Endodermal cell (in vitro differentiated cells): Measurements from ENCODE around the gene GFRA3. TPM values are rescaled to one million over a fixed set of nuclear protein-coding genes. Genes with fewer than 3 reads are reported as not detected.

Source experiments
- DNase-seq: peaks from one replicate; pipeline ENCODE4 v3.0.0-alpha.2; 2017
- H3K27ac ChIP-seq: 2 replicates; pipeline ENCODE4 v1.5.1; 2013; ENCODE audit warnings: mild to moderate bottlenecking, low read depth, low read length, moderate library complexity
- H3K27me3 ChIP-seq: 2 replicates; pipeline ENCODE4 v1.6.1; 2013; ENCODE audit warnings: mild to moderate bottlenecking, low read length, moderate library complexity; ENCODE audit not compliant: insufficient read depth, control insufficient read depth, poor library complexity, severe bottlenecking
- H3K36me3 ChIP-seq: 2 replicates; pipeline ENCODE4 v1.7.0; 2013; ENCODE audit warnings: mild to moderate bottlenecking, low read length, moderate library complexity; ENCODE audit not compliant: control insufficient read depth, insufficient read depth
- H3K4me1 ChIP-seq: one replicate; pipeline ENCODE4 v1.7.0; 2013; ENCODE audit warnings: low read length; ENCODE audit not compliant: control insufficient read depth, insufficient read depth
- H3K4me3 ChIP-seq: 2 replicates; pipeline ENCODE4 v1.5.1; 2013; ENCODE audit warnings: mild to moderate bottlenecking, low read length, moderate library complexity
- H3K9ac ChIP-seq: 2 replicates; pipeline ENCODE4 v1.6.1; 2013; ENCODE audit warnings: mild to moderate bottlenecking, low read length, moderate library complexity; ENCODE audit not compliant: poor library complexity, severe bottlenecking; ENCODE audit errors: extremely low read depth
- H3K9me3 ChIP-seq: 2 replicates; pipeline ENCODE4 v1.6.1; 2013; ENCODE audit warnings: mild to moderate bottlenecking, low read length, moderate library complexity; ENCODE audit not compliant: control insufficient read depth
- H3K27ac Mint-ChIP-seq: 2 replicates; pipeline ENCODE4 v1.8.0; 2020; ENCODE audit warnings: mixed read lengths
- H3K27me3 Mint-ChIP-seq: 2 replicates; pipeline ENCODE4 v1.8.0; 2021; ENCODE audit warnings: mild to moderate bottlenecking, mixed read lengths; ENCODE audit not compliant: insufficient read depth
- H3K36me3 Mint-ChIP-seq: 2 replicates; pipeline ENCODE4 v1.8.0; 2020; ENCODE audit warnings: low read depth, mixed read lengths
- H3K4me1 Mint-ChIP-seq: 2 replicates; pipeline ENCODE4 v1.8.0; 2020; ENCODE audit warnings: mixed read lengths
- H3K4me3 Mint-ChIP-seq: 2 replicates; pipeline ENCODE4 v1.8.0; 2020; ENCODE audit warnings: mild to moderate bottlenecking, moderate library complexity, mixed read lengths
- H3K9me3 Mint-ChIP-seq: 2 replicates; pipeline ENCODE4 v1.8.0; 2020; ENCODE audit warnings: mild to moderate bottlenecking, mixed read lengths
- WGBS, 2 experiments: methylation state at CpG; one replicate each; pipeline versions ENCODE4 v1.1.5 to v1.1.7; 2013; ENCODE audit warnings: missing lambda C conversion rate in 2 of 2, mixed read lengths in 1 of 2; ENCODE audit not compliant: insufficient coverage in 1 of 2, insufficient read length in 1 of 2; 5-methylcytosine and 5-hydroxymethylcytosine counted together
- total RNA-seq, 2 donors: library from RNA; stranded (reverse); fragmentation: NEBNext Ultra II Directional in 1 of 2; extraction: Animal tissue kit (Norgen Biotek cat#: 25700) in 1 of 2; gene quantifications; 2 replicates in 1 of 2; 3 replicates in 1 of 2; pipeline ENCODE4 v1.2.1, GENCODE V29; 2021
- TF ChIP-seq, protein P1 (sequence below): fragments of 200-600 bp; sonication (generic); conservative IDR thresholded peaks from 2 replicates; pipeline ENCODE4 v1.5.0; 2021; ENCODE audit warnings: antibody characterized with exemption, mild to moderate bottlenecking

The GFRA3 gene
- total RNA-seq, 2 donors from 2014 or later = 0.13 TPM; not detected in 1

DNA sequence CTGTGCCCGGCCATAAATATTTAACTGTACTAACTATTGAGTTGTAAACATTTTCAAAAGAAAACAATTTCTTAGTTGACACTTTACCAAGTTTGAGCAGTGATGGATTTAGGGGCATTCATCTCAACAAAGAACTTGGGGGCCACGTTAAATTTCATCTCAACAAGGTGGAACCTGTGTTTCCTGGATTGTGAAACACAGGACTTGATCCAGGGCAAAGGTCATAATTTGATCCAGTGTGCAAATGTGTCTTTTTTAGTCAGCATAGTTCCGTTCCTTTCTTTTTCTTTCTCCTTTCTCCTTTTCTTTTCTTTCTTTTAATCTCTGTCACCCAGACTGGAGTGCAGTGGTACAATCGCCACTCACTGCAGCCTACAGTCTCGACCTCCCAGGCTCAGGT lies 3.1 kb downstream of the GFRA3 start:
- Mint-ChIP-seq H3K27me3 (peaks cover 56% of the 10 kb centered on the region), H3K4me3 (no peak overlapping the region), H3K27ac (no peak overlapping the region), H3K36me3 (no peaks in the 10 kb centered on the region), H3K9me3 (peaks cover 2% of the 10 kb centered on the region), H3K4me1 (peaks cover 15% of the 10 kb centered on the region)
- TF ChIP-seq, protein P1, sequence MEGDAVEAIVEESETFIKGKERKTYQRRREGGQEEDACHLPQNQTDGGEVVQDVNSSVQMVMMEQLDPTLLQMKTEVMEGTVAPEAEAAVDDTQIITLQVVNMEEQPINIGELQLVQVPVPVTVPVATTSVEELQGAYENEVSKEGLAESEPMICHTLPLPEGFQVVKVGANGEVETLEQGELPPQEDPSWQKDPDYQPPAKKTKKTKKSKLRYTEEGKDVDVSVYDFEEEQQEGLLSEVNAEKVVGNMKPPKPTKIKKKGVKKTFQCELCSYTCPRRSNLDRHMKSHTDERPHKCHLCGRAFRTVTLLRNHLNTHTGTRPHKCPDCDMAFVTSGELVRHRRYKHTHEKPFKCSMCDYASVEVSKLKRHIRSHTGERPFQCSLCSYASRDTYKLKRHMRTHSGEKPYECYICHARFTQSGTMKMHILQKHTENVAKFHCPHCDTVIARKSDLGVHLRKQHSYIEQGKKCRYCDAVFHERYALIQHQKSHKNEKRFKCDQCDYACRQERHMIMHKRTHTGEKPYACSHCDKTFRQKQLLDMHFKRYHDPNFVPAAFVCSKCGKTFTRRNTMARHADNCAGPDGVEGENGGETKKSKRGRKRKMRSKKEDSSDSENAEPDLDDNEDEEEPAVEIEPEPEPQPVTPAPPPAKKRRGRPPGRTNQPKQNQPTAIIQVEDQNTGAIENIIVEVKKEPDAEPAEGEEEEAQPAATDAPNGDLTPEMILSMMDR = no peak
- WGBS, 2 experiments = 88 to 92% methylated on average over 3 to 5 of the region's 5 CpGs
- H3K9ac ChIP-seq = no peak overlapping the region
- H3K27me3 ChIP-seq = peaks cover 42% of the 10 kb centered on the region
- no peak overlapping the region for H3K4me3 ChIP-seq
- DNase-seq = no peak
- H3K36me3 ChIP-seq = no peaks in the 10 kb centered on the region
- H3K9me3 ChIP-seq = no peaks in the 10 kb centered on the region
- no peak overlapping the region for H3K27ac ChIP-seq
- H3K4me1 ChIP-seq = no peaks in the 10 kb centered on the region

DNA sequence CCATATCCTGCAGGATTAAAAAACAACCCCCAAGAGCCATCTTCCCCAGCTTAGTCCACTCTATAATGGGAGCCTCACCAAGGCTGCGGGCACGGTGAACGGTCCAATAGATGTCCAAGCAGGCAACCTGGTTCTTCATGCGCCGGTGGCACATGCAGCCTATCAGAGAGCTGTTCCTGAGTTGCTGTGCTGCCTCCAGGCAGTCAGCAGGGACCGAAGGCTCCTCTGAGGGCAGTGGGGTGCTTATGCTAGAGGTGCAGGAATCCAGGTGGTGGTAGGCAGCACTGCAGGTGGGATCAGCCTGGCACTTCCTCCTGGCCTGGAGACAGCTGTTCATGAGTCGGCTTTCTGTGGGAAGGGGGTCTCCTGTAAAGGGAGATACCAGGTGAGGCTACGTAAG lies 10.2 kb downstream of the GFRA3 start:
- H3K9me3 ChIP-seq = no peaks in the 10 kb centered on the region
- no peak overlapping the region for H3K27ac Mint-ChIP-seq

DNA sequence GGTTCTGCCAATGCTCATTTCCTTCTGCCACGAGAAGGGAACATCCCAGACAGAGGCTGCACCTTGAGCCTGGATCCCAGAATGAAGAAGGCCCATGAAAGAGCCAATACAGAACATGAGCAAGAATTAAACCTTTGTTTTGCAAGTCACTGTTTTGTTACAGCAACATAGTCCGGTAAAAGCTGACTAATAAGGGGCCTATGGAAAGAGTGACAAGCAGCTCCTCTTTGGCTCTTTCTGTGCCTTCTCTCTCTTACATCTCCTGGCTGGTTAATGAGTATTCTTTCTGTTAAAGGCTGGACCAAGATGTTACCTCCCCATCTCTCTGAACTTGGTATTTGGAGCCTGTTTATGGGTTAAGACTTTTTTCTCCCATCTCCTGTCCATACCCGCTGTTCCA lies 10.8 kb downstream of the GFRA3 start:
- no peaks in the 10 kb centered on the region for H3K36me3 ChIP-seq
- Mint-ChIP-seq H3K27me3 (peaks cover 27% of the 10 kb centered on the region), H3K9me3 (no peaks in the 10 kb centered on the region), H3K36me3 (no peaks in the 10 kb centered on the region), H3K4me3 (no peak overlapping the region), H3K4me1 (no peaks in the 10 kb centered on the region), H3K27ac (no peak overlapping the region)
- H3K9me3 ChIP-seq = no peaks in the 10 kb centered on the region
- peaks cover 12% of the 10 kb centered on the region for H3K27me3 ChIP-seq
- 94 to 97% methylated on average over 3 of the region's 3 CpGs for WGBS, 2 experiments
- H3K27ac ChIP-seq = no peak overlapping the region
- no peak overlapping the region for H3K4me3 ChIP-seq
- no peak overlapping the region for H3K9ac ChIP-seq
- no peaks in the 10 kb centered on the region for H3K4me1 ChIP-seq
- DNase-seq = no peak
- TF ChIP-seq, protein P1 = no peak

More for the DNA sequence above, 10.2 kb downstream of the GFRA3 start:
- no peaks in the 10 kb centered on the region for H3K36me3 ChIP-seq
- WGBS, 2 experiments = 84 to 95% methylated on average over 7 to 8 of the region's 8 CpGs
- TF ChIP-seq, protein P1 = peak; percentile 11
- peaks cover 2% of the 10 kb centered on the region for H3K9me3 Mint-ChIP-seq
- peaks cover 24% of the 10 kb centered on the region for H3K27me3 Mint-ChIP-seq
- DNase-seq = peak; percentile 49
- no peaks in the 10 kb centered on the region for H3K4me1 Mint-ChIP-seq
- H3K4me1 ChIP-seq = no peaks in the 10 kb centered on the region
- no peak overlapping the region for H3K9ac ChIP-seq
- H3K36me3 Mint-ChIP-seq = no peaks in the 10 kb centered on the region
- H3K4me3 ChIP-seq = no peak overlapping the region
- H3K27me3 ChIP-seq = peaks cover 6% of the 10 kb centered on the region
- H3K4me3 Mint-ChIP-seq = no peak overlapping the region
- H3K27ac ChIP-seq = no peak overlapping the region
